ENCODE measurements around the gene GADD45GIP1. TPM values are rescaled to one million over a fixed set of nuclear protein-coding genes. Genes with fewer than 3 reads are reported as not detected.

The GADD45GIP1 gene
- total and polyA plus RNA-seq, 10 of the 15 experiments (the other 5 are each of a cell fraction or from before 2014, with no cell fraction given) = 5.1 to 136 (median 30.1) TPM

DNA sequence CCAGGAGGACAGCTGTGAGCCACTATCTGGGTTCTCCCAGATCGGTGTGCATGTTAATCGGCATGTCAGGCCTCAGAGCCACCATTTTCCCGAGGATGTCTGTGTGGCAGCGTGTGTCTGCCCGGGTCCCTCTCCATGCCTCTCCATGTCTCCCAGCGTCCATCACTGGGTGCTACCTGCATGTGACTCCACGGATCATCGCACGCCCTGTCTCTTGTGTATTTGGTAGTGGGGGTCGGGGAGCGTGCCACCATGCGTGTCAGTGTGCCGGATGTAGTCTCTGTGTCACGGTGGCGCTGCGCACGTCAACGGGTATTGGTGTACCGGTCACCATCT lies 44.1 kb upstream of the GADD45GIP1 start (continued):
- no peak for TF ChIP-seq DPF2 (IDR thresholded peaks at IDR 0.05)

DNA sequence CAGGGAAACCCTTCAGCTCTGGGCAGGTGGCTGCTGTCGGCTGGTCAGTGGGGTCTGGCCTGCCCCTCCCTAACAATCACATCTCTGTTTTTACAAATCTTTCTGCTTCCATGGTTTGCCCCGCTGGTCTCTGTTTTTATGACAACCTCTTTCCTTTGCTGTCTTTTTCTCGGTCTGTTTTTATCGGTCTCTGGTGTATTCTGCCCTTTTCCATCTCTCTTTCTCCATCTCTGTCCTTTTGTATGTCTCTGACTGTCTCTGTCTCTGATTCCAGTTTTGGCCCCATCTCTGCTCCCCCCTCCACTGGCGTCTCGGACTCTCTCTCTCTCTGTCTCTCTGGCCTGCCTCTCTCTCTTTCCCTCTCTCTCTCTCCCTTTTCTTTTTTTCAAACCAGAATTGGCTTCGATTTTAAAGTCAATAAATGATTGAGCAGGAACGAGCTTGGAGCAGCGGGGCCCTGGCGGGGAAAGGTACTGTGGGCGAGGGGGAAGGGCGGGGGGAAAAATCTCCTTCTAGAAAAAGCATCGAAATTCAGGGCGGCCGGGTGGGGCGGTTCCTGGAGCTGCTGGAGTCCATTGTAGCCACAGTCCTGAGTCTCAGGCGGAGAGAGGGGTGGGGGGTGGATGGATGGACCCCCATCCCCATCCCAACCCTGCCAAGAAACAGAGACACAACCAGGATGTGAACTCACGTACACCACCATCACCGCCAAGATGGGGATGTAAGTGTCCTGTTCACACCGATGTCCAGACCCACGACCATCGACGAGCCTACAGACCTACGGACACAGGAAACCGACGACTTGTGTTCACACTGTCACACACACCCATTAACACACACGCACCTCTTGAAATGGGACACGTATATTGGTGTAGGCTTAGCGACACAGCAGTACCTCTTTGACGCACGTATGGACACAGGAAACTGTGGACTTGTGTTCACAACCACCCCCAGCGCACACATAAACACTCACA lies 41.2 kb upstream of the GADD45GIP1 start:
- Histone ChIP-seq H3K4me2 (ENCODE audit: control insufficient read depth, insufficient read depth) (no peak overlapping the region), H3K27ac (ENCODE audit: control insufficient read depth, insufficient read depth) (no peak overlapping the region), H3K9me3 (replicated peaks; ENCODE audit: control insufficient read depth, insufficient read depth, low read length) (no peaks in the 10 kb centered on the region), H4K20me1 (ENCODE audit: control insufficient read depth, insufficient read depth) (no peaks in the 10 kb centered on the region), H3K4me1 (ENCODE audit: control insufficient read depth, insufficient read depth, low read length) (no peaks in the 10 kb centered on the region), H3K27me3 (replicated peaks in 1 of 2; ENCODE audit: control insufficient read depth in 2 of 2, insufficient read depth in 2 of 2, low read length in 1 of 2) (peaks cover 4 to 6% of the 10 kb centered on the region in 2 experiments; a peak in 3 of 4 replicates), H3K36me3 (ENCODE audit: control insufficient read depth in 2 of 2, insufficient read depth in 2 of 2, low read length in 1 of 2) (no peaks in the 10 kb centered on the region), H3K79me2 (ENCODE audit: control insufficient read depth, insufficient read depth, low read length) (no peaks in the 10 kb centered on the region), H2AFZ (ENCODE audit: control insufficient read depth, low read depth, low read length) (no peak overlapping the region), H3K4me3 (no peak overlapping the region), H3K9ac (ENCODE audit: control insufficient read depth, insufficient read depth, low read length) (no peak overlapping the region)
- FAIRE-seq (no peak), DNase-seq (ENCODE audit: low read depth, low spot score) (no peak), ATAC-seq (no peak)
- POLR2A ChIA-PET = interaction anchor here (0.7 kb wide), 1 partner anchor 91 kb away, joined by 3 read pairs; no protein-coding TSS in a partner anchor
- intact Hi-C loops (cut with micrococcal nuclease; ENCODE audit: unreplicated experiment) (no loop called here), in situ Hi-C loops (cut with MboI) (no loop called here)
- SMC1A ChIA-PET (ENCODE audit: uncharacterized antibody, unreplicated experiment) = no interaction called here
- RAD21 ChIA-PET (ENCODE audit: unreplicated experiment) = no interaction called here
- CTCF ChIA-PET = no interaction called here
- 74% methylated on average over 27 of the region's 32 CpGs for WGBS (ENCODE audit: insufficient coverage, insufficient replicate concordance, low lambda C conversion rate, missing lambda C conversion rate)
- BruUV-seq (replicated peaks) = no TSS peak
- TF ChIP-seq DPF2 (IDR thresholded peaks at IDR 0.05) (no peak), HDAC6 (IDR thresholded peaks at IDR 0.05; ENCODE audit: unreplicated experiment) (no peak), ZNF24 (IDR thresholded peaks at IDR 0.05) (no peak), HDAC2 (IDR thresholded peaks at IDR 0.05) (no peak), BACH1 (IDR thresholded peaks at IDR 0.05; ENCODE audit: borderline replicate concordance) (no peak), SPI1 (IDR thresholded peaks at IDR 0.05; ENCODE audit: borderline replicate concordance, insufficient read depth, low read depth, low read length) (no peak), ZNF207 (IDR thresholded peaks at IDR 0.05; ENCODE audit: borderline replicate concordance) (no peak)
- TF ChIP-seq, protein P1, sequence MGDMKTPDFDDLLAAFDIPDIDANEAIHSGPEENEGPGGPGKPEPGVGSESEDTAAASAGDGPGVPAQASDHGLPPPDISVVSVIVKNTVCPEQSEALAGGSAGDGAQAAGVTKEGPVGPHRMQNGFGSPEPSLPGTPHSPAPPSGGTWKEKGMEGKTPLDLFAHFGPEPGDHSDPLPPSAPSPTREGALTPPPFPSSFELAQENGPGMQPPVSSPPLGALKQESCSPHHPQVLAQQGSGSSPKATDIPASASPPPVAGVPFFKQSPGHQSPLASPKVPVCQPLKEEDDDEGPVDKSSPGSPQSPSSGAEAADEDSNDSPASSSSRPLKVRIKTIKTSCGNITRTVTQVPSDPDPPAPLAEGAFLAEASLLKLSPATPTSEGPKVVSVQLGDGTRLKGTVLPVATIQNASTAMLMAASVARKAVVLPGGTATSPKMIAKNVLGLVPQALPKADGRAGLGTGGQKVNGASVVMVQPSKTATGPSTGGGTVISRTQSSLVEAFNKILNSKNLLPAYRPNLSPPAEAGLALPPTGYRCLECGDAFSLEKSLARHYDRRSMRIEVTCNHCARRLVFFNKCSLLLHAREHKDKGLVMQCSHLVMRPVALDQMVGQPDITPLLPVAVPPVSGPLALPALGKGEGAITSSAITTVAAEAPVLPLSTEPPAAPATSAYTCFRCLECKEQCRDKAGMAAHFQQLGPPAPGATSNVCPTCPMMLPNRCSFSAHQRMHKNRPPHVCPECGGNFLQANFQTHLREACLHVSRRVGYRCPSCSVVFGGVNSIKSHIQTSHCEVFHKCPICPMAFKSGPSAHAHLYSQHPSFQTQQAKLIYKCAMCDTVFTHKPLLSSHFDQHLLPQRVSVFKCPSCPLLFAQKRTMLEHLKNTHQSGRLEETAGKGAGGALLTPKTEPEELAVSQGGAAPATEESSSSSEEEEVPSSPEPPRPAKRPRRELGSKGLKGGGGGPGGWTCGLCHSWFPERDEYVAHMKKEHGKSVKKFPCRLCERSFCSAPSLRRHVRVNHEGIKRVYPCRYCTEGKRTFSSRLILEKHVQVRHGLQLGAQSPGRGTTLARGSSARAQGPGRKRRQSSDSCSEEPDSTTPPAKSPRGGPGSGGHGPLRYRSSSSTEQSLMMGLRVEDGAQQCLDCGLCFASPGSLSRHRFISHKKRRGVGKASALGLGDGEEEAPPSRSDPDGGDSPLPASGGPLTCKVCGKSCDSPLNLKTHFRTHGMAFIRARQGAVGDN (IDR thresholded peaks at IDR 0.05) = no peak
- TF ChIP-seq, protein P2, sequence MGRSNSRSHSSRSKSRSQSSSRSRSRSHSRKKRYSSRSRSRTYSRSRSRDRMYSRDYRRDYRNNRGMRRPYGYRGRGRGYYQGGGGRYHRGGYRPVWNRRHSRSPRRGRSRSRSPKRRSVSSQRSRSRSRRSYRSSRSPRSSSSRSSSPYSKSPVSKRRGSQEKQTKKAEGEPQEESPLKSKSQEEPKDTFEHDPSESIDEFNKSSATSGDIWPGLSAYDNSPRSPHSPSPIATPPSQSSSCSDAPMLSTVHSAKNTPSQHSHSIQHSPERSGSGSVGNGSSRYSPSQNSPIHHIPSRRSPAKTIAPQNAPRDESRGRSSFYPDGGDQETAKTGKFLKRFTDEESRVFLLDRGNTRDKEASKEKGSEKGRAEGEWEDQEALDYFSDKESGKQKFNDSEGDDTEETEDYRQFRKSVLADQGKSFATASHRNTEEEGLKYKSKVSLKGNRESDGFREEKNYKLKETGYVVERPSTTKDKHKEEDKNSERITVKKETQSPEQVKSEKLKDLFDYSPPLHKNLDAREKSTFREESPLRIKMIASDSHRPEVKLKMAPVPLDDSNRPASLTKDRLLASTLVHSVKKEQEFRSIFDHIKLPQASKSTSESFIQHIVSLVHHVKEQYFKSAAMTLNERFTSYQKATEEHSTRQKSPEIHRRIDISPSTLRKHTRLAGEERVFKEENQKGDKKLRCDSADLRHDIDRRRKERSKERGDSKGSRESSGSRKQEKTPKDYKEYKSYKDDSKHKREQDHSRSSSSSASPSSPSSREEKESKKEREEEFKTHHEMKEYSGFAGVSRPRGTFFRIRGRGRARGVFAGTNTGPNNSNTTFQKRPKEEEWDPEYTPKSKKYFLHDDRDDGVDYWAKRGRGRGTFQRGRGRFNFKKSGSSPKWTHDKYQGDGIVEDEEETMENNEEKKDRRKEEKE (IDR thresholded peaks at IDR 0.05) = no peak
- TF ChIP-seq, protein P3, sequence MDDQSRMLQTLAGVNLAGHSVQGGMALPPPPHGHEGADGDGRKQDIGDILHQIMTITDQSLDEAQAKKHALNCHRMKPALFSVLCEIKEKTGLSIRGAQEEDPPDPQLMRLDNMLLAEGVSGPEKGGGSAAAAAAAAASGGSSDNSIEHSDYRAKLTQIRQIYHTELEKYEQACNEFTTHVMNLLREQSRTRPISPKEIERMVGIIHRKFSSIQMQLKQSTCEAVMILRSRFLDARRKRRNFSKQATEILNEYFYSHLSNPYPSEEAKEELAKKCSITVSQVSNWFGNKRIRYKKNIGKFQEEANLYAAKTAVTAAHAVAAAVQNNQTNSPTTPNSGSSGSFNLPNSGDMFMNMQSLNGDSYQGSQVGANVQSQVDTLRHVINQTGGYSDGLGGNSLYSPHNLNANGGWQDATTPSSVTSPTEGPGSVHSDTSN (IDR thresholded peaks at IDR 0.05; ENCODE audit: insufficient replicate concordance, low read depth, low read length) = no peak
- TF ChIP-seq, protein P4, sequence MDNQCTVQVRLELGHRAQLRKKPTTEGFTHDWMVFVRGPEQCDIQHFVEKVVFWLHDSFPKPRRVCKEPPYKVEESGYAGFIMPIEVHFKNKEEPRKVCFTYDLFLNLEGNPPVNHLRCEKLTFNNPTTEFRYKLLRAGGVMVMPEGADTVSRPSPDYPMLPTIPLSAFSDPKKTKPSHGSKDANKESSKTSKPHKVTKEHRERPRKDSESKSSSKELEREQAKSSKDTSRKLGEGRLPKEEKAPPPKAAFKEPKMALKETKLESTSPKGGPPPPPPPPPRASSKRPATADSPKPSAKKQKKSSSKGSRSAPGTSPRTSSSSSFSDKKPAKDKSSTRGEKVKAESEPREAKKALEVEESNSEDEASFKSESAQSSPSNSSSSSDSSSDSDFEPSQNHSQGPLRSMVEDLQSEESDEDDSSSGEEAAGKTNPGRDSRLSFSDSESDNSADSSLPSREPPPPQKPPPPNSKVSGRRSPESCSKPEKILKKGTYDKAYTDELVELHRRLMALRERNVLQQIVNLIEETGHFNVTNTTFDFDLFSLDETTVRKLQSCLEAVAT (IDR thresholded peaks at IDR 0.05) = no peak
